ENCODE results near the gene TMED6.

TMED6 gene

GRCh38 chr16:69323415-69323814, 28.2 kb downstream of the TMED6 start:
- no peak for DNase-seq

GRCh38 chr16:69322343-69322742, 29.2 kb downstream of the TMED6 start:
- no peak for DNase-seq

GRCh38 chr16:69321080-69321479, 30.5 kb downstream of the TMED6 start:
- DNase-seq = no peak

- no peak for DNase-seq
Measured at GRCh38 chr16:69320740-69321073, 30.9 kb downstream of the TMED6 start.

- no peak for DNase-seq
Measured at GRCh38 chr16:69319826-69320739, 31.5 kb downstream of the TMED6 start.

- no peak for DNase-seq
Measured at GRCh38 chr16:69319381-69319780, 32.2 kb downstream of the TMED6 start.

GRCh38 chr16:69318911-69319289, 32.7 kb downstream of the TMED6 start:
- DNase-seq = no peak

- peak in 1 of 14 donors; percentile 21 for DNase-seq
Measured at GRCh38 chr16:69318177-69318910, 33.2 kb downstream of the TMED6 start.

GRCh38 chr16:69316595-69317034, 35.0 kb downstream of the TMED6 start:
- no peak for DNase-seq

- DNase-seq = peak in 1 of 14 donors; percentile 30
Measured at GRCh38 chr16:69315486-69316311, 35.9 kb downstream of the TMED6 start.

- peak in 2 of 14 donors; percentile 2 to 34 for DNase-seq
Measured at GRCh38 chr16:69314534-69314933, 37.1 kb downstream of the TMED6 start.

GRCh38 chr16:69313469-69313868, 38.1 kb downstream of the TMED6 start:
- no peak for DNase-seq

GRCh38 chr16:69311533-69312387, 39.8 kb downstream of the TMED6 start:
- DNase-seq = peak in 1 of 14 donors; percentile 44

GRCh38 chr16:69310653-69311532, 40.7 kb downstream of the TMED6 start, which contains the start of gene VPS4A:
Gene VPS4A, plus strand, starts transcription at chr16:69311350. Its CDS starts 162 bp downstream, at chr16:69311512.
- DNase-seq = peak; percentile 41 to 98 (median 94)

- peak in 10 of 14 donors; percentile 5 to 78 (median 53) for DNase-seq
Measured at GRCh38 chr16:69309316-69309715, 42.3 kb downstream of the TMED6 start.

GRCh38 chr16:69307856-69308255, 43.7 kb downstream of the TMED6 start:
- no peak for DNase-seq

- no peak for DNase-seq
Measured at GRCh38 chr16:69307091-69307490, 44.5 kb downstream of the TMED6 start.

- no peak for DNase-seq
Measured at GRCh38 chr16:69306031-69306430, 45.6 kb downstream of the TMED6 start.

GRCh38 chr16:69302301-69302700, 49.3 kb downstream of the TMED6 start:
- no peak for DNase-seq

- DNase-seq = no peak
Measured at GRCh38 chr16:69301861-69302260, 49.7 kb downstream of the TMED6 start.

- no peak for DNase-seq
Measured at GRCh38 chr16:69301187-69301586, 50.4 kb downstream of the TMED6 start.
